Fibroblast of skin of abdomen (primary cell): Measurements from ENCODE around the gene UBL5.

ENCODE experiments used
- DNase-seq: peaks from one replicate; pipeline ENCODE4 v3.0.0-alpha.2; 2013

UBL5 gene

DNA sequence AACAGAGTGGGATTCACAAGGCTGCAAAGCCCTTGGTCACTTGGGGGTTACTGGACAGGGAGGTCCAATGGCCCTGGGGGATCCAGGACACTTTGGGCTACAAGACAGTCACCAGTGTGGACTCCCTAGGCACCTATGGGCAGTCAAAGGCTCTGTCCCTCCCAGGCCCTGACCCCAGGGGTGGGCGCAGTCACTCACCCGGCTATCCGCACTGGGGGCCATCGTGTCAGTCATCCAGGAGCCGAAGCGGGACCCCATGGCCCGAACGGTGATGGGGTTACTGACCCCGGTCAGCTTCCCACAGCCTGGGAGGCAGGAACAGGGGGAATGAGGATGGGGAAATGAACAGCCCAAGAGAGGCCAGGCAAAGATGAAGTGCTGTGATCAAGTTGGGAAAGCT lies 28.9 kb downstream of the UBL5 start:
- no peak for DNase-seq

DNA sequence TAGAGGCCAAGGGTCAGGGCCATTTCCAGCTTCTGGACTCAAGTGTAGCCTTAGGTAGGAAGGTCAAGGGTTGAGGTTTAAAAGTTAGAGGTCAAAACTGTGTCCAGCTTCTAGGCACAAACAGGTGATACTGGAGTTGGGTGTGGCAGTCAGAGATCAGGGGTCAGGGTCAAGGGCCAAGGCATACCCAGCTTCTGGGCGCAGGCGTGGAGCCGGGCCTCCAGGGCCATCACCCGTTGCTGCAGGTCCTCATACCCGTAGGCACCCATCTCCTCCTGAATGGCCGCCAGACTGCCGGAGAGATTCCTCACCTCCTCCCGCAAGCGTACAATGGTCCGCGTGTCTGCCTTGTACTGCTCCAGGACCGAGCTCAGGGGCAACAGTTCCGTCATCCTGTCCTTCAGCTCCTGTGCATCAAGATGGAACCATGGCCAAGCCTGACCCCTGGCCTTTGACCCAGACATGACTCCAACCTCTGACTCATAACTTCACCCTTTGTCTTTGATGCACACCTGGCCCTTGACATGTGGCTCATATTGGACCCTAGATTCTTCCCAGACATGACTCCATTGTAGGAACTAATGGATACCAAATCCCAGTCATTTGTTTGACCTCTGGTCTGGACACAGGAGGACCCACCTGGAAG lies 29.5 kb downstream of the UBL5 start:
- DNase-seq, result no peak

DNA sequence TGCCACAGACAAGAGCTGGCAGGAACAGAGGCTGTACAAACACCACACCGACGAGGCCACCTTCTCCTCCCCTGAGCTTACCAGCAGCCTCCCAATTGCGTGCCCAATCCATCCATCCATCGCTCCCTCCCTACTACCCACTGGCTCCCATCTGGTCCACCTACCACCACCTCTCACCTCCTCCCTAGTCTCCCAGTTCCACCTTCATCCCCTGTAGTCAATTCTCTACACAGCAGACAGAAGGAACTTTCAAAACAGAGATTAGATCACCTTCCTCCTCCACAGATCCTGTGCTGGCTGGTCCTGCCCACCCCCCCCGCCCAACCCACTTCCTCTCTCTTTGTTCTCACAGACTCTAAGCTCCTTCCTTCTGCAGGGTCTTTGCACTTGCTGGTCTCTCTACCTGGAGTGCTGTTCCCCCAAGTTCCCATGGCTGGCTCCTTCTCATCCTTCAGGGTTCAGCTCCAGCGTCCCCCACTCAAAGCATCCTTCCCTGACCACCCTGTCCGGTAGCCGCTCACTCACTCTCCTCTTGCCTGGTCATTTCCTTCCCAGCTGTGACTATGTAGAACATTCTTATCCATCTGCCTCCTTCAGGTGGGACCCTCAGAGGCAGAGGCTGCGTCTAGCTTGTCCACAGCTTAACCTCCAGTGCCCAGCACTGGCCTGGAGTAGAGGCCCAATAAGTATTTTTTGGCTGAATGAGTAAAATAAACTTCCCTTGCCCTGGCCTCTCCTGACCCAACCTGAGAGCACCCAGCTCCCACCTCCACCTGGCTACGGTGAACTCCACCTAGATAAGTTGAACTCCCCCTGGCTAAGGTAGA lies 30.4 kb downstream of the UBL5 start:
- DNase-seq, result no peak

DNA sequence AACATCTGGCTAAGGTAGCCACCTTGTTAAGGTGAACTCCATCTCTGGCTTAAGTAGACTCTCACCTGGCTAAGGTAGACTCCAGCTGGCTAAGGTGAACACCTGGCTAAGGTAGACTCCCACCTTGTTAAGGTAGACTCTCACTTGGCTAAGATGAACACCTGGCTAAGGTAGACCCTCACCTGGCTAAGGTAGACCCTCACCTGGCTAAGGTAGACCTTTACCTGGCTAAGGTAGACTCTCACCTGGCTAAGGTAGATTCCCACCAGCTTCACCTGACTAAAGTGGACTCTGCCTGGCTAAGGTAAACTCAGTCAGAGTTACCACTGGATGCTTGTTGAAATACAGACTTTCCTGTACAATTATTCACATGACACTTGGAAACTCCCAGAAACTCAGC lies 31.0 kb downstream of the UBL5 start:
- no peak for DNase-seq

DNA sequence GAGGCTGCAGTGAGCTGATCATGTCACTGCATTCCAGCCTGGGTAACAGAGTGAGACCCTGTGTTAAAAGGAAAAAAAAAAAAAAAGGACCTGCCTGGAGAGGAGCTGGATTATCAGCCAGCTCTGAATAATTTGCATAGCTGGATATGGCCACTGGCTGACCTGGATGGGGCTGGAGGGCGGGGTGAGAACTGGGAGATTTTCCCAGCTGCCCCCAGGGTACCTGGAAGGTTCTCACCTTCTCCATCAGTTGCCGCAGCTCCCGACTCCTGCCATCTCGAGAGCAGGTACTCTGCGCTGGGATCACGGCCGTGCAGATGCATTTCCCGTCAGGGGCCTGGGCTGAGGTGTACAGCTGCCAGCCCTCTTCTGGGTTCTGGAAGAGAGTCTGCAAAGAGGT lies 32.7 kb downstream of the UBL5 start:
- no peak for DNase-seq

DNA sequence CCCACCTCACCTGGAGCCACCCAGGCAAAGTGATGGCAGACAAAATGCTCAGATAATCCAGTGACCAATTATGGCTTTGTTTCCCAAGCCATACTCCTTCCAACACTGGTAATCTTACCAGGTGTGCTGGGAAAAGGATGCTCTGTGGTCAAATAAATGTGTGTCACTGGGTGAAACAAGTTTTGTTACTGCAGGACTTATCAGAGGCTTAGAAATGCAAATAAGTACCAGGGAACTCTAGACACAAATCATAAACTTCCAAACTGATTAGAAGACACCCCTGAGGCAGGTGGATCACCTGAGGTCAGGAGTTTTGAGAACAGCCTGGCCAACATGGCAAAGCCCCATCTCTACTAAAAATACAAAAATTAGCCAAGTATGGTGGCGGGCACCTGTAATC lies 33.8 kb downstream of the UBL5 start:
- DNase-seq, result no peak

DNA sequence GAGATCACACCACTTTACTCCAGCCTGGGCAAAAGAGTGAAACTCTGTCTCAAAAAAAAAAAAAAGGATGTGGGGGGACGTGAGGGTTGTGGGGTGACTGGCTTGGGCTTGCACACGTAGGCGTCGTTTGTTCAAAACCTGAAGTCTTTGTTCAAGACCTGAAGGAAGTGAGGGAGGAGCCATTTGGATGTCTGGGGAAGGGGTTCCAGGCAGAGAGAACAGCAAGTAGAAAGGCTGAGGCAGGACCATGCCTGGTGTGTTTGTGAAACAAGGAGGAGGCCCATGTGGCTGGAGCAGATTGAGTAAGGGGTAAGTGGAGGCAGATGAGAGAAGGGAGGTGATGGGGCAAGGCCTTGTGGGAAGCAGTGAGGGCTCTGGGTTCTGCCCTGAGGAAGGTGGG lies 35.2 kb downstream of the UBL5 start:
- DNase-seq, result no peak

DNA sequence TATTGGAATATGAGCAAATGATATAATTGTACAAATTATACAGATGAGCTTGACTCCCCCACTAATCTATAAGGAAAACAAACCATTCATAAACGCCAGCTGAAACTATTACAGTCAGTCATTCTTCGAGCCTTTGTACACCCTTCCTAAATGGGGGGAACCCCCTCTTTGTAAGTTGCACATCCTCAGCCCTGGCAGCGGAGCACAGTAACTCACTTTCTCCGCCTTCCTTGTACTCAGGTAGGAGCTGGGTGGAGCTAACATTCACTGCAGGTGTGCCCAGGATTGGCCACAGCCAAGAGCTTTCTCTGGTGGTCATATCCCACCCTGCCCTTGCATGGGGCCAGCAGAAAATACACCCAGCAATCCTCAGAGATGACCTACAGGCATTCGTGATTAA lies 36.0 kb downstream of the UBL5 start:
- DNase-seq, result no peak

DNA sequence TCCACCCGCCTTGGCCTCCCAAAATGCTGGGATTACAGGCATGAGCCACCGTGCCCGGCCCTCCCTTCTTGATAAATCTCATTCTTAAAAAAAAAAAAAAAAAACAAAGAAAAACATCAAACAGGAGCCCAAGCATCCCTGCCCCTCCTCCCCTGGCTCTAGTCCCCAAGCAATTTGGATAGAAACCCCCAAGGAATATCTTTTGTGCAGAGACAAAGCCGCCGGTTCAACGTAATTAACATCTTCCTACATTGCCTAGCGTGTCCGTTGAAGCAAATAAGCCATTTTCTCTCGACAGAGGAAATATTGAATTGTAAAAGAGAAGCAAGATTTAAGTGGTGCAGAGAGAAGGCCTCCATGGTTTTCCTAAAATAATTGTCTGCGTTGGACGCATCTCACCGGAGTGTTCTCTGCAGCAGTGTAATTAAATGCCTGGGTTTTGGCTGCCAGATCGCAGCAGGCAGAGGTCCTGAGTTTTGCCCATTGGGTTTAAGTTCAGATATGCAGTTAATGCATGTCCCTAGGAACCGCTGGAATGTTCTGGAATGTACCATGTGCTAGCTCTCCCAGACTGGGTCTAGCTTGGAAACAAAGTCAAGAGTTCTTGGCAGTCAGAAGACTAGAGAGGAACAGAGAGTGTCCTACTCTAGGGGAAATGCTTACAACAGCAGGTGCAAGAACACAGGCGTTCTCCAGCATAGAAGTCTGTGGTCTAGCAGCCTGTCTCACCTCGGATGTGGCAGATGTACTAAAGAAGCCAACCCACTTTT lies 38.2 kb downstream of the UBL5 start:
- DNase-seq, result no peak

DNA sequence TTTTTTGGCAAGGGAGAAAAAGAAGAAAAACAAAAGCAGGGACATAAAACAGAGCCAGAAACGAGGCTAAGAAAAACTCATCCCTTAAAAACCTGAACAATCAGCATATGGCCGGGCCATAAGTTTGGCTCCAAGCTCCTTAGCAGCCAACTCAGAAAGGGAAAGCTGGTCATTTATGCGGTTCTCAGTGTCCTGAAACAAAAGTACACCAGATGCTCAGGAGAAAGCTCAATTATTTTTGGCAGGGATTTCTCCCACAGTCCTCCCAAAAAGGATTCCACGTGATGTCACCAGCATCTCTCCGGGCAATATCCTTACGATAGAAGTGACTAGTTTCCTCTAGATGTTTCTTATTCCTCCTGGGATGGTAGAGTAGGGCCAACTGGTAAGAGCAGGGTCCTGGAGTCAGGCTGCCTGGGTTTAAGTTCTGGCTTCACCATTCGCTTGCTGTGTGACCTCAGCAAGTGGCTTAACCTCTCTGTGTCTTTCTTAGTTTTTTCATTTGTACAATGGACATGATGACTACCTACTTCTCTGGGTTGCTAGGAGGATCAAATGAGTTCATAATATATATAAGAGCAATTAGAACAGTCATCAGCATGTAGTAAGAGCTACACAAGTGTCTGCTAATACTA lies 41.4 kb downstream of the UBL5 start:
- no peak for DNase-seq

DNA sequence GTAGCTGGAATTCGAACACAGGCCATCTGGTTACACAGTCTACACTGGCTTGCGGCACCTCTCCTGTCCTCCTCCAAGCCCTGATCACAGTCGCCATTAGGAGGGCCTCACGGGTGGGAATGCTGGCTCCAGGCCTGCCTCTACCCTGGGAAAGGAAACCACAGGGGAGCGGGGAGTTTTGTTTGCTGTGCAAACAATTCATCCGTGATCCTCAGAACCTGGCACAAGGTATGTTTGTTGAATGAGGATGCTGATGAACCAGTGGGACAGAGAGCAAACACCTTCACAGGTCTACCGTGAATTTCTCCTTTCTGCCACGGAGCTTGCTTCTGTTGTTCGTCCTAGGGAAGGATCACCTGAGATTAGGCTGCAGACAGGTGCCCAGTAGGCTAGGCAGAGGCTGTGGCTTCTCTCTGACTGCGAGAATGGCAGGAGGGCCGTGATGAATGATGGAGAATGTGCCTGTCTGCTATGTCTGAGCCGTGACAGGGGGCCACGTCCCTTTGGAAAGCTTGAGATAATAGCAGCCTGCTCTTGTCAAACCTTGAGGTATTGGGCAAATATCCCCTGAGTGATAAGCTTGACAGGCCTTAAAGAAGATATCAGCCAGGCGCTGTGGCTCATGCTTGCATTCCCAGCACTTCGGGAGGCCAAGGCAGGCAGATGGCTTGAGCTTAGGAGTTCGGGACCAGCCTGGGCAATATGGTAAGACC lies 44.1 kb downstream of the UBL5 start:
- no peak for DNase-seq

DNA sequence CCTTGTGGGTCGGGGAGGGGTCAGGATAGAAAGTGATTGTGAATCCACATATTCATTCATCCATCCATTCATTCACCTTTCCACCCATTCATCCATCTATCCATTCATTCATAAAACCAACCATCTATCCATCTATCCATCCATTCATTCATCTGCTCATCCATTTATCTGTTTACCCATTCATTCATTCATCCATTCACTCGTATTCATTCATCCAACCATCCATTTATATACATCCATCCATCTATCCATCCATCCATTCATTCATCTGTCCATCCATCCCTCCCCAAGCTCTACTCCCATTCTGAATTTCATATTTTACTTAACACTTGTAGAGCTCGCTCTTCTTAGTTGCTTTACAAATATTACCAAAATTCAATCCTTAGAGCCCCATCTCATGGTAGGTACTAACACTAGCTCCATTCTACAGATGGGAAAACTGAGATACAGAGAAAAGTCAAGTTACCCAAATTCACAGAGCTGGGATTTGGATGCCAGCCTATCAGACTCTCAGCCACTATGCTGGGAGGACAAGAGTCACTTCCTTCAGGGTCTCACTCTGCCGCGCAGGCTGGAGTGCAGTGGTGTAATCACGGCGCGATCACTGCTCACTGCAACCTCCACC lies 45.0 kb downstream of the UBL5 start:
- DNase-seq, result no peak

DNA sequence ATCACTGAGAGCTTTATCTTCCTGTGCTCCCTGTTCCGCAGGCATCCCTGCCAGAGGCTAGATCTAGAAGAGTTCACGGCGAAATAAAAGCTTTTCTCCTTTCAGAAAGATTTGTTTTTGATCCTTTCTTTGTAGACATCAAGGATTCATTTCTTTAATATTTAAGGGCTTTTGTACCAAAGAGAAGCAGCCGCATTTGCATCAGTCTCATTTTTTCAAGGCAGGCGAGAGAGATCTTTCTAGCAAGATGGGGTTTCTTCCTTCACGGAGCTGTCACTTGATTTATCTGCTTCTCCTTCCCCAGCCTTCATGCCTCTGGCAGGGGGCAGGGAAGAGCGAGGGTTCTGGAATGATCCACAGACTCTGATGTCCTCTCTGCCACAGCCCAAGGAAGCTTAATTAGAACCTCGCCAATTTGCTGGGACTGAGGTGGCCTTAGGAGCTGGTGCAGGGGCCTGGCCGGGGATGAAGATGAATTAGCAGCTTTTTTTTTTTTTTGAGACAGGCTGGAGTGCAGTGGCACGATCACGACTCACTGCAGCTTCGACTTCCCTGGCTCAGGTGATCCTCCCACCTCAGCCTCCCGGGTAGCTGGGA lies 47.4 kb downstream of the UBL5 start:
- DNase-seq, result no peak

DNA sequence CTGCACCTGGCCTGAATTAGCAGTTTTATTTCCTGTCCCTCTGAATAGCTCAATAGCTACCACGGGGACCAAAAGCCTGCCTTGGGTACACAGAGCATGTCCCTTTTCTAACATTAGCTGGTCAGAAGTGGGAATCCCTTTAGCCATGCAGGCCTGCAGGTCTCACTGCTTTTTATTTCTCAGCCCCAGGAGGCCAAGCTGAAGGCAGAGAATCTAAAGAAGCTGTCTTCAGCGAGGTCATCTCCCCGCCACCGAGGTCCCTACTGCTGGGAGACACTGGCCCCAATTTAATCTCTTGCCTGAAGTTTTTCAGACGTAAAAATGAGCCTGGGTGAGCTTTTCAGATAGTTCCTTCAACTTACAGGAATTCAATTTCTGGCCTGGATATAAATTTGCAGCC lies 48.1 kb downstream of the UBL5 start:
- DNase-seq, result no peak

DNA sequence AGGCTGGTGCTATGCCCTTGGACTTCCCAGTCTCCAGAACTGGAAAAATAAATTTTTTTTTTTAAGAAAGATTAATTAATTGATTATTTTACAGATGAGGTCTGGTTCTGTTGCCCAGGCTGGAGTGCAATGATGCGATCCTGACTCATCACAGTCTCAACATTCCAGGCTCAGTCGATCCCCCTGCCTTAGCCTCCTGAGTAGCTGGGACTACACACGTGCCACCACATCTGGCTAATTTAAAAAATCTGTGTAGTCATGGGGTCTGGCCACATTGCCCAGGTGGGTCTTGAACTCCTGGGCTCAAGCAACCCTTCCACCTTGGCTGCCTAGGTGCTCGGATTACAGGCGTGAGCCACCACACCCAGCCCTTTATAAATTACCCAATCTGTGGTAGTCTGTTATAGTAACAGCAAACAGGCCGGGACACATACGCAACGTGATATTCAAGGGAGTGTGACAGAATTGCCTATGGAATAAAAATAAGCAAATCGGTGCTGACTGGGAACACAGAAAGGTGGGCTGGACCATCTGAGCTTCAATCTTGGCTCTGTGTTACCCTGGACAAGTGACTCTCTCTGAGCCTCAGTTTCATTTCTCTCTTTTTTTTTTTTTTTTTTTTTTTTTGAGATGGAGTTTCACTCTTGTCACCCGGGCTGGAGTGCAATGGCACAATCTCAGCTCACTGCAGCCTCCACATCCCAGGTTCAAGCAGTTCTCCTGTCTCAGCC lies 50.2 kb downstream of the UBL5 start:
- peak; percentile 78 for DNase-seq

DNA sequence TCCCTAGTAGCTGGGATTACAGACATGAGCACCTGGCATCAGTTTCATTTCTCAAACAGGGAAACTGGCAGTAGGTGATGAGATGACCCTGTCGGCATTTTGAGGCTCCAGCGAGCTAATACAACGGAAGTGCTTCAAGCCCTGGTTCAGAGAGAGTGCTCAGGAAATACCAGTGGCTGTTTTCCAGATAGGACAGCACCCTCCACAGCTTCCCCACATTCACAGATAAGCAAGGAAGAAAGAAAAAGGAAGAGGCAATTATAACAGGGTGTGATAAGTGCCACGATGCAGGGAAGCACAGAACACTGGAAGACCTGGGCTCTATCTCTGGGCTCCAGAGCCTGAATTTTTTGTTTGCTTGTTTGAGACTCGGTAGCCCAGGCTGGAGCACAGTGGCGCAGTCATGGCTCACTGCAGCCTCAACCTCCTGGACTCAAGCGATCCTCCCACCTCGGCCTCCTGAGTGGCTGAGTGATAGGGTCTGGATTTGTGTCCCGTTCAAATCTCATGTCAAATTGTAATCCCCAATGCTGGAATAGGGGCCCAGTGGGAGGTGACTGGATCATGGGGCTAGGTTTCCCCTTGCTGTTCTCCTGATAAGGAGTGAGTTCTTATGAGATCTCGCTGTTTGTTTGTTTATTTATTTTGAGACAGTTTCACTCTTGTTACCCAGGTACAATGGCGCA lies 50.9 kb downstream of the UBL5 start:
- DNase-seq, result no peak
